LNCAP (cell line): ENCODE data around the gene GPRC6A.

ENCODE experiments used
- TF ChIP-seq, protein P1 (sequence below): fragments of 450-650 bp; IDR thresholded peaks from 2 replicates; pipeline ENCODE4 v1.5.1; 2017; ENCODE audit warnings: mild to moderate bottlenecking

GPRC6A gene

DNA sequence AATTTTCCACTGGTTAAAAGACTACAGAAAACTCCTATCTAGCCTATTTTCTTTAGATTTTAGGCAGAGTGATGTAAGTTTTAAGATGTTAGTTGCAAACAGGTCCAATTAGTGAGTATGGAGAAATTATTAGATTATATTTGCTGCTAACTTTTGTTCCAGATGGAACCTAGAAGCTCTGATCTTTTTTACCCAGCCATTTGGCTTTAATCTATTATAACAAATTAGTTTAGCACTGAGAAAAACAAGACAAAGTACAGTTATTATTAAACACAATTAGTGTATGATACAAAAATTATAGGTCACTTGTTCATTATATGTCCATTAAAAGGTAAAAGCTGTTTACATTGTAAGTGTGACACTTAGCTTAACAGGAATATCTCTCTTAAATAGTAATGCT, 65.8 kb downstream of the GPRC6A start:
- TF ChIP-seq, protein P1, sequence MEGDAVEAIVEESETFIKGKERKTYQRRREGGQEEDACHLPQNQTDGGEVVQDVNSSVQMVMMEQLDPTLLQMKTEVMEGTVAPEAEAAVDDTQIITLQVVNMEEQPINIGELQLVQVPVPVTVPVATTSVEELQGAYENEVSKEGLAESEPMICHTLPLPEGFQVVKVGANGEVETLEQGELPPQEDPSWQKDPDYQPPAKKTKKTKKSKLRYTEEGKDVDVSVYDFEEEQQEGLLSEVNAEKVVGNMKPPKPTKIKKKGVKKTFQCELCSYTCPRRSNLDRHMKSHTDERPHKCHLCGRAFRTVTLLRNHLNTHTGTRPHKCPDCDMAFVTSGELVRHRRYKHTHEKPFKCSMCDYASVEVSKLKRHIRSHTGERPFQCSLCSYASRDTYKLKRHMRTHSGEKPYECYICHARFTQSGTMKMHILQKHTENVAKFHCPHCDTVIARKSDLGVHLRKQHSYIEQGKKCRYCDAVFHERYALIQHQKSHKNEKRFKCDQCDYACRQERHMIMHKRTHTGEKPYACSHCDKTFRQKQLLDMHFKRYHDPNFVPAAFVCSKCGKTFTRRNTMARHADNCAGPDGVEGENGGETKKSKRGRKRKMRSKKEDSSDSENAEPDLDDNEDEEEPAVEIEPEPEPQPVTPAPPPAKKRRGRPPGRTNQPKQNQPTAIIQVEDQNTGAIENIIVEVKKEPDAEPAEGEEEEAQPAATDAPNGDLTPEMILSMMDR: no peak

DNA sequence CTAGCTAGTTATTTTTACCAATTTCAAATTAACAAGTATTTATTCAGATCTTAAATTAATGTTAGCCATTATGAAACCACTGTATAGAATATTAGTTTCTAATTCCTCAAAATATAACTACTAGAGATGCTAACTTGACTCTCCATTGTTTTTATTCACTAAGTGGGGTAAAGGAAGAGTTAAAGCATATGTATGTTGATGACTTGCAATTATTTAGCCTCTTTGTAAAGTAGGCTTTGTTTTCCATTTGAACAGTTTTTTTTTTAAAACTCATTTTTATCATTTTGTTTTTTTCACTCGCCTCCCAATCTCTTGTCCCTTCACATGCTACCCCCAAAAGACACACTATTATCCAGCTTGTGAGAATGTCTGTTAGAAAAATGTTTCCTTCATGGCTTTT, 66.6 kb downstream of the GPRC6A start:
- TF ChIP-seq, protein P1: no peak

DNA sequence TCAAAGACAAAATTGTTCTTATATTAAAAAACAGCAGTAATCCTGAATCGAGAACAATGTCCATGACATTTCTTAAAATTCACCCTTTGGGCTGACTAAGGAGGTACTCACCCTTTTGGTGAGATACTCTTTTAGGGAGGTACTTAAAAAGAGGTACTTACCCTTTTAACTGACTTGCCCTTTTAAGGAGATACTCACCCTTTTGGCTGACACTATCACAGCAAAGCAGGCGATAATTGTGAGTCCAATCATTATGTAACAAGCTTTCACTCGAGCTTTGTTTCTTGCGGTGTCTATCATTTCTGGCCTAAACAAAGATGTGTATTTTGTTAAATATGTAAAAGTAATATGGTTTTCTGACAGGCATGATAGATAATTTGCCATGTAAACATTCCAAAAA, 67.1 kb downstream of the GPRC6A start:
- TF ChIP-seq, protein P1: no peak

DNA sequence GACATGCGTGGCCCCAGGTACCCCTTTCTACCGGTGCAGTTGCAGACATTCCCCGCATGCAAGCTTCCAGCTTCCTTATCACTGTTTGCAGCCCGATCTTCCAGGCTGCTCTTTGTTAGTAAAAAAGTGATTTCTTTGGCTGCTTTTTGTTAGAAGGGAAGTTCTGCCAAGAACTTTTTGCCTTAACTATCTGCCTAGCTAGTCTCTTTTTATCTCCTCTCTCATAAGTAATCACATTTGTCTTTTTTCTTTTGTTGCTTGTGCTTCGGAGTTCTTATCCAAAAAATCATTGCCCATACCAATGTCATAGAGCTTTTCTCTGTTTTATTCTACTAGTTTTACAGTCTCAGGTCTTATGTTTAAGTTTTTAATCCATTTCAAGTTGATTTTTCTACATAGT, 83.7 kb downstream of the GPRC6A start:
- TF ChIP-seq, protein P1: no peak
